ENCODE measurements around the gene TBC1D9.

The TBC1D9 gene

GRCh38 chr4:140732780-140733179 is 23.4 kb downstream of the TBC1D9 start:
- Mint-ChIP-seq H3K4me3 (no peak overlapping the region), H3K27ac (ENCODE audit: low read depth) (no peak overlapping the region), H3K27me3 (no peaks in the 10 kb centered on the region), H3K4me1 (no peaks in the 10 kb centered on the region), H3K9me3 (peaks cover 5% of the 10 kb centered on the region), H3K36me3 (ENCODE audit: insufficient read depth) (no peaks in the 10 kb centered on the region)
- ATAC-seq (replicated peaks; ENCODE audit: extremely low read depth, poor library complexity, severe bottlenecking) (no peak), DNase-seq (ENCODE audit: low spot score in 2 of 2) (no peak)

GRCh38 chr4:140729344-140730049 is 26.7 kb downstream of the TBC1D9 start:
- Mint-ChIP-seq H3K4me1 (no peaks in the 10 kb centered on the region), H3K4me3 (no peak overlapping the region), H3K27ac (ENCODE audit: low read depth) (no peak overlapping the region), H3K36me3 (ENCODE audit: insufficient read depth) (no peaks in the 10 kb centered on the region), H3K27me3 (peaks cover 8% of the 10 kb centered on the region), H3K9me3 (peaks cover 5% of the 10 kb centered on the region)
- ATAC-seq (replicated peaks; ENCODE audit: extremely low read depth, poor library complexity, severe bottlenecking) (no peak), DNase-seq (ENCODE audit: low spot score in 2 of 2) (no peak)

- H3K27ac Mint-ChIP-seq (ENCODE audit: low read depth), result no peak overlapping the region
- no peak for ATAC-seq (replicated peaks; ENCODE audit: extremely low read depth, poor library complexity, severe bottlenecking)
- peaks cover 9% of the 10 kb centered on the region for H3K27me3 Mint-ChIP-seq
- no peak overlapping the region for H3K4me3 Mint-ChIP-seq
- no peaks in the 10 kb centered on the region for H3K4me1 Mint-ChIP-seq
- peaks cover 5% of the 10 kb centered on the region for H3K9me3 Mint-ChIP-seq
- no peak for DNase-seq (ENCODE audit: low spot score in 2 of 2)
- H3K36me3 Mint-ChIP-seq (ENCODE audit: insufficient read depth), result no peaks in the 10 kb centered on the region
Measured at GRCh38 chr4:140726776-140727500, 29.2 kb downstream of the TBC1D9 start.

GRCh38 chr4:140725556-140725955 is 30.6 kb downstream of the TBC1D9 start:
- Mint-ChIP-seq H3K4me1 (no peaks in the 10 kb centered on the region), H3K36me3 (ENCODE audit: insufficient read depth) (no peaks in the 10 kb centered on the region), H3K4me3 (no peak overlapping the region), H3K27me3 (peaks cover 9% of the 10 kb centered on the region), H3K27ac (ENCODE audit: low read depth) (no peak overlapping the region), H3K9me3 (peaks cover 5% of the 10 kb centered on the region)
- no peak for ATAC-seq (replicated peaks; ENCODE audit: extremely low read depth, poor library complexity, severe bottlenecking)
- DNase-seq (ENCODE audit: low spot score in 2 of 2), result no peak

GRCh38 chr4:140724760-140725159 is 31.4 kb downstream of the TBC1D9 start:
- H3K4me1 Mint-ChIP-seq, result no peaks in the 10 kb centered on the region
- ATAC-seq (replicated peaks; ENCODE audit: extremely low read depth, poor library complexity, severe bottlenecking) (no peak), DNase-seq (ENCODE audit: low spot score in 2 of 2) (no peak)

GRCh38 chr4:140720387-140721304 is 35.5 kb downstream of the TBC1D9 start:
- no peak for ATAC-seq (replicated peaks; ENCODE audit: extremely low read depth, poor library complexity, severe bottlenecking)
- Mint-ChIP-seq H3K27ac (ENCODE audit: low read depth) (peak overlapping the region; percentile 42), H3K4me1 (no peaks in the 10 kb centered on the region), H3K36me3 (ENCODE audit: insufficient read depth) (no peaks in the 10 kb centered on the region), H3K9me3 (no peaks in the 10 kb centered on the region), H3K4me3 (peak overlapping the region; percentile 30), H3K27me3 (peaks cover 19% of the 10 kb centered on the region)
- DNase-seq (ENCODE audit: low spot score in 2 of 2), result no peak

More at GRCh38 chr4:140724760-140725159, 31.4 kb downstream of the TBC1D9 start:
- H3K27ac Mint-ChIP-seq (ENCODE audit: low read depth), result no peak overlapping the region
- H3K27me3 Mint-ChIP-seq, result peaks cover 12% of the 10 kb centered on the region
- no peak overlapping the region for H3K4me3 Mint-ChIP-seq
- H3K36me3 Mint-ChIP-seq (ENCODE audit: insufficient read depth), result no peaks in the 10 kb centered on the region
- peaks cover 5% of the 10 kb centered on the region for H3K9me3 Mint-ChIP-seq

GRCh38 chr4:140719686-140720085 is 36.5 kb downstream of the TBC1D9 start:
- no peak overlapping the region for H3K27ac Mint-ChIP-seq (ENCODE audit: low read depth)
- no peaks in the 10 kb centered on the region for H3K36me3 Mint-ChIP-seq (ENCODE audit: insufficient read depth)
- DNase-seq (ENCODE audit: low spot score in 2 of 2) (no peak), ATAC-seq (replicated peaks; ENCODE audit: extremely low read depth, poor library complexity, severe bottlenecking) (no peak)
- no peak overlapping the region for H3K4me3 Mint-ChIP-seq
- H3K27me3 Mint-ChIP-seq, result peaks cover 17% of the 10 kb centered on the region
- no peaks in the 10 kb centered on the region for H3K9me3 Mint-ChIP-seq
- no peaks in the 10 kb centered on the region for H3K4me1 Mint-ChIP-seq

GRCh38 chr4:140719022-140719421 is 37.2 kb downstream of the TBC1D9 start:
- H3K4me3 Mint-ChIP-seq, result no peak overlapping the region

GRCh38 chr4:140718241-140718952 is 37.8 kb downstream of the TBC1D9 start:
- Mint-ChIP-seq H3K9me3 (no peaks in the 10 kb centered on the region), H3K4me3 (no peak overlapping the region), H3K36me3 (ENCODE audit: insufficient read depth) (no peaks in the 10 kb centered on the region), H3K27ac (ENCODE audit: low read depth) (no peak overlapping the region), H3K4me1 (no peaks in the 10 kb centered on the region), H3K27me3 (peaks cover 14% of the 10 kb centered on the region)
- ATAC-seq (replicated peaks; ENCODE audit: extremely low read depth, poor library complexity, severe bottlenecking) (no peak), DNase-seq (ENCODE audit: low spot score in 2 of 2) (no peak)

More at GRCh38 chr4:140719022-140719421, 37.2 kb downstream of the TBC1D9 start:
- no peak for ATAC-seq (replicated peaks; ENCODE audit: extremely low read depth, poor library complexity, severe bottlenecking)
- H3K9me3 Mint-ChIP-seq, result no peaks in the 10 kb centered on the region
- no peaks in the 10 kb centered on the region for H3K36me3 Mint-ChIP-seq (ENCODE audit: insufficient read depth)
- no peak for DNase-seq (ENCODE audit: low spot score in 2 of 2)
- H3K4me1 Mint-ChIP-seq, result no peaks in the 10 kb centered on the region
- peaks cover 14% of the 10 kb centered on the region for H3K27me3 Mint-ChIP-seq
- no peak overlapping the region for H3K27ac Mint-ChIP-seq (ENCODE audit: low read depth)

GRCh38 chr4:140717313-140717712 is 38.9 kb downstream of the TBC1D9 start:
- Mint-ChIP-seq H3K9me3 (no peaks in the 10 kb centered on the region), H3K27ac (ENCODE audit: low read depth) (no peak overlapping the region), H3K27me3 (peaks cover 14% of the 10 kb centered on the region), H3K36me3 (ENCODE audit: insufficient read depth) (no peaks in the 10 kb centered on the region), H3K4me3 (no peak overlapping the region), H3K4me1 (no peaks in the 10 kb centered on the region)
- ATAC-seq (replicated peaks; ENCODE audit: extremely low read depth, poor library complexity, severe bottlenecking) (no peak), DNase-seq (ENCODE audit: low spot score in 2 of 2) (no peak)

- DNase-seq (ENCODE audit: low spot score in 2 of 2), result no peak
- Mint-ChIP-seq H3K4me3 (no peak overlapping the region), H3K4me1 (no peaks in the 10 kb centered on the region), H3K9me3 (no peaks in the 10 kb centered on the region), H3K27ac (ENCODE audit: low read depth) (no peak overlapping the region), H3K36me3 (ENCODE audit: insufficient read depth) (no peaks in the 10 kb centered on the region), H3K27me3 (peaks cover 14% of the 10 kb centered on the region)
- no peak for ATAC-seq (replicated peaks; ENCODE audit: extremely low read depth, poor library complexity, severe bottlenecking)
Measured at GRCh38 chr4:140715119-140715518, 41.1 kb downstream of the TBC1D9 start.

GRCh38 chr4:140711910-140712309 is 44.3 kb downstream of the TBC1D9 start:
- Mint-ChIP-seq H3K9me3 (no peaks in the 10 kb centered on the region), H3K27ac (ENCODE audit: low read depth) (no peak overlapping the region), H3K4me1 (no peaks in the 10 kb centered on the region), H3K4me3 (no peak overlapping the region), H3K36me3 (ENCODE audit: insufficient read depth) (no peaks in the 10 kb centered on the region), H3K27me3 (peaks cover 8% of the 10 kb centered on the region)
- ATAC-seq (replicated peaks; ENCODE audit: extremely low read depth, poor library complexity, severe bottlenecking) (no peak), DNase-seq (ENCODE audit: low spot score in 2 of 2) (no peak)
